Activated CD8-positive, alpha-beta memory T cell treated with anti-CD3 and anti-CD28 coated beads, Interleukin-2, amount 50 U/mL, for 24 hours (primary cell): ENCODE measurements around the gene RNF40.

ENCODE experiments used
- DNase-seq: peaks from one replicate; pipeline ENCODE4 v3.0.0-alpha.2; 2020; ENCODE audit errors: extremely low read depth

RNF40 gene

DNA sequence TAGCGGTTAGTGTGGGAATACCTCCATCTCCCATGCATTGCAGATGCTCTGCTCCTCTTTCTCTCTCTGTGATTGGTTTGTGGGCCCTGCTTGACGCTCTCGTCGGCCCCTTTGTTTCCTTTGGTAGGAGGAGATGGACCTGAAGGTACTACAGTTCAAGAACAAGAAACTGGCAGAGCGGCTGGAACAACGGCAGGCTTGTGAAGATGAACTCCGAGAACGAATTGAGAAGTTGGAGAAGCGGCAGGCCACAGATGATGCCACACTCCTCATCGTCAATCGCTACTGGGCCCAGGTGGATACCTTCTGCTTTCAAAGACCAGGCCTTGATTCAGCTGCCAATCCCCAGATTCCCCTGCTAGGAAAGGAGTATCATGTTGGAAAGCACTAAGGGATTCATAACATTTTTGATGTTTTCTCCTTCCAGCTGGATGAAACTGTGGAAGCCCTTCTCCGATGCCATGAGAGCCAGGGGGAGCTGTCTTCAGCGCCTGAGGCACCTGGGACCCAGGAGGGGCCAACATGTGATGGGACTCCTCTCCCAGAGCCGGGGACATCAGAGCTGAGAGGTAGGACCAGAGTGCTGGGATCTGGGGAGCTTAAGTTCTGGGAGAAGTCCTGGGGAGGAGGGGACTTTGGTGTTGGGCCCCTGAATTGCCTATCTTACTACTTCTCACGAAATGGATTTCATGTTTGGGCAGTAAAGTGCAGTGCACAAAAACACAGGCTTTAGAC, 1.0 kb downstream of the RNF40 start:
- no peak for DNase-seq

- DNase-seq, result no peak
These were observed 2.0 kb downstream of the RNF40 start for GRCh38 chr16:30764086-30764485.

DNA sequence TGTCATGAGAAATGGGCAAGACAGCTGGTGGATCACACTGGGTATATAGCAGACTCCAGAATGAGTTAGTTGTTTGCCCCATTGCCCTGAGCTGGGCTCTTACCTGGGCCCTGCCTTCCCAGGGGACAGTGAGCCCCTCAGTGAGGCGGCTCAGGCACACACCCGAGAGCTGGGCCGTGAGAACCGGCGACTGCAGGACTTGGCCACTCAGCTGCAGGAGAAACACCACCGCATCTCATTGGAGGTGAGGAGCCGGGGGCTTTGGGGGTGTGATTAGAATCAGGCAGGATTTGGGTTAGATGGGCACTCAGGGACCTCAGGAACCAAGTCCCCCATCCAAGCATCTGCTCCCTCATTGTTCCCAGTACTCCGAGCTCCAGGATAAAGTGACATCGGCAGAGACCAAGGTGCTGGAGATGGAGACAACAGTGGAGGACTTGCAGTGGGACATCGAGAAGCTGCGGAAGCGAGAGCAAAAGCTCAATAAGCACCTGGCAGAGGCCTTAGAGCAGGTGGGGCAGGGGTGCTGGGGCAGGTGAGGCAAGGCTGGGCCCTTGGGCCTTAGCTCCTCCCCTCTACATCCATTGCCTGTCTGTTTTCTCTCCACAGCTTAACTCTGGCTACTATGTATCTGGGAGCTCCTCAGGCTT, 2.8 kb downstream of the RNF40 start:
- no peak for DNase-seq

DNA sequence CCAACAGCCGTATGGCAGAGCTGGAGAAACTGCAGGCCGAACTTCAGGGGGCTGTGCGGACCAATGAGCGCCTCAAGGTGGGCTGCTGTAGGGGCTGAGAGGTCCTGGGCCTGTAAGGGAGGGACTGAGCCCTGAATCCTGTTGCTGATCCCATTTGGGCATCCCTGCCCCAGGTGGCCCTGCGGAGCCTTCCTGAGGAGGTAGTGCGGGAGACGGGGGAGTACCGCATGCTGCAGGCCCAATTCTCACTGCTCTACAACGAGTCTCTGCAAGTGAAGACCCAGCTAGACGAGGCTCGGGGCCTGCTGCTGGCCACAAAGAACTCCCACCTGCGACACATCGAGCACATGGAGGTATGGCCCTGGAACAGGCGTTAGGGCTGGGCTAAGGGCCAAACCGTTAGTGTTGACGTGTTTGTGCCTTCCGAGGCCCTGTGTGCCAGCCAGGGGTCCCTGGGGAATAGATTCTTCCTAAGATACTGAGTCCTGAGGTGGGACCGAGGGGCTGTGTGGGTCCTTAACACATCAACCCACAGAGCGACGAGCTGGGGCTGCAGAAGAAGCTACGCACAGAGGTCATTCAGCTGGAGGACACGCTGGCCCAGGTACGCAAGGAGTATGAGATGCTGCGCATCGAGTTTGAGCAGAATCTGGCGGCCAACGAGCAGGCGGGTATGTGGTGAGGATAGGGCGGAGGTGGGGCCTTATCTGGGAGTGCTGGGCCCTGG, 4.2 kb downstream of the RNF40 start:
- no peak for DNase-seq

- no peak for DNase-seq
These were observed 4.8 kb downstream of the RNF40 start for GRCh38 chr16:30766933-30767284.

GRCh38 chr16:30767767-30768465, 5.8 kb downstream of the RNF40 start:
- DNase-seq, result no peak

DNA sequence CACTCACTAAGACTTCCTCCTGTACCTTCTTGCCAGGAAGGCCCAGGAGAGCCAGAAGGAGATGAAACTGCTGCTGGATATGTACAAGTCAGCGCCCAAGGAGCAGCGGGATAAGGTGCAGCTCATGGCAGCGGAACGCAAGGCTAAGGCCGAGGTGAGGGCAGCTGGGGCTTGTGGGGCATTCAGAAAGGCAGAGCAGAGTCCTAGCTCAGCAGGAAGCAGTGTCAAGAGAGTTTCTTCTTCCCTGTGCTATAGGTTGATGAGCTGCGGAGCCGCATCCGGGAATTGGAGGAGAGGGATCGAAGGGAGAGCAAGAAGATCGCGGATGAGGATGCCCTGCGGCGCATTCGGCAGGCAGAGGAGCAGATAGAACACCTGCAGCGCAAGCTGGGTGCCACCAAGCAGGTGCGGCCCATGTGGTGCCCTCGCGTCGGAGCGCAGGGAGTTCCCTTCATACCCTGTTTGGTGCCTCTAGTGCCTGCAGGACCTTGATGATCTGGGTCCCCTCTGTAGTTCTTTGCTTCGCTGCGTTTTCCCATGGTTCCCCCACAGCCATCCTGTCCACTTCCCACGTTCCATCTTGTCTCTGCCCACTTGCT, 6.6 kb downstream of the RNF40 start:
- no peak for DNase-seq

DNA sequence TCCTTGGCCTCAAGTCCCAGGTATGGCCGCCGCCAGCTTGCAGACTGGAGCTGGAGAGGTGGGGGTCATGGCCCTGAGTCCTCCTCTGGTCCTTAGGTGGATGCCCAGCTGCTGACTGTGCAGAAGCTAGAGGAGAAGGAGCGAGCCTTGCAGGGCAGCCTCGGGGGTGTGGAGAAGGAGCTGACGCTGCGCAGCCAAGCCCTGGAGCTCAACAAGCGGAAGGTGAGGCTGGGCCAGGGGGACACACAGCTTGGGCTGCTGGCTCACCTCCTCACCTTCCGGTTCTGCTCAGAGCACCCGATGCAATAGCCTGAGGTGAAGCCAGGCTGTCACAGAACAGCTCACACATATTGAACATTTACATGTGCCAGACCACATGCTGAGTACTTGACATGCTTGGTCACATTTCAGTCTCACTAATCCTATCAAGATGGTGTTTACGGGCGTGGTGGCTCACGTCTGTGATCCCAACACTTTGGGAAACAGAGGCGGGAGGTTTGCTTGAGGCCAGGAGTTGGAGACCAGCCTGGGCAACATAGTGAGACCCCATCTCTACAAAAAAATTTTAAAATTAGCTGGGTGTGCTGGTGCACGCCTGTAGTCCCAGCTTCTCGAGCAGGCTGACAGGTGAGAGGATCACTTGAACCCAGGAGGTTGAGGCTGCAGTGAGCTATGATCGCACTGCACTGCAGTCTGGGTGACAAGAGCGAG, 7.4 kb downstream of the RNF40 start:
- no peak for DNase-seq

- no peak for DNase-seq
These were observed 9.6 kb downstream of the RNF40 start for GRCh38 chr16:30771726-30772125.

DNA sequence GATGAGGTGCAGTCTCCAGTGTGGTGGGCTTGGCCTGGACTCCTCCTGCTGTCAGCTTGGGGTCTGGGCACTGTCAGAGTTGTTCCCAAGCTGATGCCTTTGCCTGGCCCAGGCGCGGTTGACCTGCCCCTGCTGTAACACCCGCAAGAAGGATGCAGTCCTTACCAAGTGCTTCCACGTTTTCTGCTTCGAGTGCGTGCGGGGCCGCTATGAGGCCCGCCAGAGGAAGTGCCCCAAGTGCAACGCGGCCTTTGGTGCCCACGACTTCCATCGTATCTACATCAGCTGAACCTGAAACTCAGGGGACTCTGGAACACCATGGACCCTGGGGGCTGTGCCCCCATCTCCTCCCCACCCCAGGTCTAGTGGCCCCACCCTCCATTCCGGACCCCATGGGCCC, 11.7 kb downstream of the RNF40 start:
- no peak for DNase-seq

GRCh38 chr16:30774367-30775130, 12.4 kb downstream of the RNF40 start:
- no peak for DNase-seq

- DNase-seq, result no peak
These were observed 12.9 kb downstream of the RNF40 start for GRCh38 chr16:30775131-30775391.

DNA sequence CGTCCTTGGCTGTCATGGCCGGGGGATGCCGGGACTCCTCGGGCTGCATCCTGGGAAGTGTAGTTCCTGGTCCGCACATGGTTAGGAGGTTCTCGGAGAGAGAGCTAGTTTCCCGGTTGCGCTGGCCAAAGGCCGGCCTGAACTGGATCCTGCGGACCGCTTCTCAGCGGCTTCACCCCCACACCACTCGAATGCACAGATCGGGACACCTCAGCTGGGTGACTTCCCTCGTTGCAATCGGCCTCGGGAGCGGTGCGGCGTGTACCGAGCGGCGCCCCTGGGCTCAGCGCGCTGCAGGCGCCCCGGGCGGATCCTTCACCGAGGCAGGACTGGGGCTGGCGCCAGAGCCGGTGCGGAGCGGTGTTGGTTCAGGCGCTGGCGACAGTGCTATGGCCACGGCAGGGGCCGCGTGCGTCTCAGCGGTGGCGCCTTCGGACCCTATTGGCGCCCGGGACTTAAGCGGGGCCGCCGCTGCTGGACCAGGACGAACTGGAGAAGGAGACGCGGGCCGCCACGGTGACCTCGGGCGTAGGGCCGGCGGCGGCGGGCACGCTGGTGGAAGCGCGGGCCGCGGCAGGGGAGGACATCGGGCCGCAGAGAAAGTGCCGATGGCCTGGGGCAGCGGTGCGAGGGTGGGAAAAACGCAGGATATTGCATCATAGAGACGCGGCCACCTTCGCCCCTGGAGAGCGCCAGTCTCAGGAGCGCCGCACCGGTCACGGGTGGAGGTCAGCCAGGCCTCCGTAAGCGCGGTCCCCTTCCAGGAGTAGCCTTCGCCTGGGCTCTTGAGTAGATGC, 13.5 kb downstream of the RNF40 start:
- no peak for DNase-seq

GRCh38 chr16:30777591-30778297, 15.6 kb downstream of the RNF40 start:
- DNase-seq, result no peak

GRCh38 chr16:30778549-30779244, 16.6 kb downstream of the RNF40 start:
- DNase-seq, result no peak

GRCh38 chr16:30779596-30779995, 17.5 kb downstream of the RNF40 start:
- DNase-seq, result no peak

DNA sequence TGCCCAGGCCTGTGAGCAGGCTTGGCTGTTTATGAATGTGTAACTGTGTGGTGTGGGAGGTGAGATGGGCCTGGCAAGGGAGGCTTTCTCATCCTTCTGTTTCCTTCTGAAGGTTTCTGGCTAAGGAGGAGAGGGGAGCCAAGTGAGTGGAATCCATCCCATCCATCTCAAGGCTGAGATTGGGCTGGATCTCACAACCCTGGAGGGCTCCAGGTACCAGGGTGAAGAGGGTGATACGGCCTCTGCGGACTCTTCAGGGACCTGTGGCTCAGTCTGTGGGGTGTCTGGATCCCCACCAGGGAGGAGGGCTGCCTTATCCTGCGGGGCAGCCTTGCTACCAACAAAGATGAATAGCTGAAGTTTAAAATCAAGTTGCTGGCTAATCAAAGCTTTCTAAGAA, 17.9 kb downstream of the RNF40 start:
- DNase-seq, result no peak

DNA sequence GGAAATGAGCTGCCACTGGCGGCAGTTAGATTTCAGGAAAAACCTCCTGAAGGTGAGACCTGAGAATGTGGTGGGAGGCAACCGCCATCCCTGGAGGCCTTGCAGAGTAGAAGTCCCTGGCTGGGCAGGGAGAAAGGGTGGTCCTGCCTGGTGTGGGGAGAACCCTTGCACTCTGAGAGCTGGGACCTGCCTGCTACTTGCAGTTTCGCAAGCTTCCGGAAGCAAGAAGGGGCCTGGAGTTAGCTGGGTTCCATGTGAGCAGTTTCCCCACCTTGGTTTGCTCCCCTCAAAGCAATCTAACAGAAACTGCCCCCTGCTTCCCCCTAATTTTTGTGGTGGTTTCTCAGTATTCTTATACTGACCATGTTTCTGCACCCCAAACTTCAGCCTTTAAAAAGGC, 18.4 kb downstream of the RNF40 start:
- no peak for DNase-seq
